Progenitor cell of endocrine pancreas (in vitro differentiated cells): ENCODE results near the gene BICD1. TPM values are rescaled to one million over a fixed set of nuclear protein-coding genes. Genes with fewer than 3 reads are reported as not detected.

Source experiments
- DNase-seq: peaks from one replicate; pipeline ENCODE4 v3.0.0; 2021; ENCODE audit warnings: low spot score; ENCODE audit not compliant: unreplicated experiment
- H3K27ac Mint-ChIP-seq: 2 replicates; pipeline ENCODE4 v1.8.0; 2021; ENCODE audit warnings: mild to moderate bottlenecking, moderate library complexity, mixed read lengths
- H3K27me3 Mint-ChIP-seq: 2 replicates; pipeline ENCODE4 v1.8.0; 2021; ENCODE audit warnings: mixed read lengths
- H3K36me3 Mint-ChIP-seq: 2 replicates; pipeline ENCODE4 v1.8.0; 2022; ENCODE audit warnings: mixed read lengths; ENCODE audit not compliant: insufficient read depth
- H3K4me1 Mint-ChIP-seq: 2 replicates; pipeline ENCODE4 v1.8.0; 2021; ENCODE audit warnings: low read depth, mixed read lengths
- H3K4me3 Mint-ChIP-seq: 2 replicates; pipeline ENCODE4 v1.8.0; 2021; ENCODE audit warnings: low read depth, mild to moderate bottlenecking, moderate library complexity, mixed read lengths
- H3K9me3 Mint-ChIP-seq: 2 replicates; pipeline ENCODE4 v1.8.0; 2021; ENCODE audit warnings: low read depth, mixed read lengths
- total RNA-seq: library from RNA; stranded (reverse); gene quantifications from 2 replicates; pipeline ENCODE4 v1.2.1, GENCODE V29; 2021
- TF ChIP-seq, protein P1 (sequence below): fragments of 200-600 bp; sonication (generic); IDR thresholded peaks from one replicate; pipeline ENCODE4 v1.5.0; 2021; ENCODE audit warnings: antibody characterized with exemption, mild to moderate bottlenecking; ENCODE audit not compliant: unreplicated experiment

BICD1 gene
- total RNA-seq, 1 donor from 2014 or later: 88.4 TPM

DNA sequence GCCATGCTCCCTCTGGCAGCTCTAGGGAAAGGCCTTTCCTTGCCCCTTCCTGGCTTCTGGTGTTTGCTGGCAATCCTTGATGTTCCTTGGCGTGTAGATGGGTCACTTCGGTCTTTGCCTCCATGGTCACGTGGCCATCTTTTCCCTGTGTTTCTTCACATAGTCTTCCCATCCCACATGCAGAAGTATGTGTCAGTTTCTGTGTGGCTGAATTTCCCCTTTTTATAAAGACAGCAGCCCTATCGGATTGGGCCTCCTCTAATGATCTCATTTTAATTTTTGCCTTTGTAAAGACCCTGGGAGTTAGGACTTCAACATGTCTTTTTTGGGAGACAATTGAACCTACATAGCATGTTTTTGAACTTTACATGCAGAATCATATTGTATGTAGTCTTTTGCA, 185.5 kb downstream of the BICD1 start:
- H3K4me3 Mint-ChIP-seq: no peak overlapping the region
- no peaks in the 10 kb centered on the region for H3K27me3 Mint-ChIP-seq
- TF ChIP-seq, protein P1, sequence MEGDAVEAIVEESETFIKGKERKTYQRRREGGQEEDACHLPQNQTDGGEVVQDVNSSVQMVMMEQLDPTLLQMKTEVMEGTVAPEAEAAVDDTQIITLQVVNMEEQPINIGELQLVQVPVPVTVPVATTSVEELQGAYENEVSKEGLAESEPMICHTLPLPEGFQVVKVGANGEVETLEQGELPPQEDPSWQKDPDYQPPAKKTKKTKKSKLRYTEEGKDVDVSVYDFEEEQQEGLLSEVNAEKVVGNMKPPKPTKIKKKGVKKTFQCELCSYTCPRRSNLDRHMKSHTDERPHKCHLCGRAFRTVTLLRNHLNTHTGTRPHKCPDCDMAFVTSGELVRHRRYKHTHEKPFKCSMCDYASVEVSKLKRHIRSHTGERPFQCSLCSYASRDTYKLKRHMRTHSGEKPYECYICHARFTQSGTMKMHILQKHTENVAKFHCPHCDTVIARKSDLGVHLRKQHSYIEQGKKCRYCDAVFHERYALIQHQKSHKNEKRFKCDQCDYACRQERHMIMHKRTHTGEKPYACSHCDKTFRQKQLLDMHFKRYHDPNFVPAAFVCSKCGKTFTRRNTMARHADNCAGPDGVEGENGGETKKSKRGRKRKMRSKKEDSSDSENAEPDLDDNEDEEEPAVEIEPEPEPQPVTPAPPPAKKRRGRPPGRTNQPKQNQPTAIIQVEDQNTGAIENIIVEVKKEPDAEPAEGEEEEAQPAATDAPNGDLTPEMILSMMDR: no peak
- H3K9me3 Mint-ChIP-seq: peaks cover 5% of the 10 kb centered on the region
- H3K4me1 Mint-ChIP-seq: peaks cover 11% of the 10 kb centered on the region
- peaks cover 9% of the 10 kb centered on the region for H3K36me3 Mint-ChIP-seq
- DNase-seq: no peak
- no peak overlapping the region for H3K27ac Mint-ChIP-seq

DNA sequence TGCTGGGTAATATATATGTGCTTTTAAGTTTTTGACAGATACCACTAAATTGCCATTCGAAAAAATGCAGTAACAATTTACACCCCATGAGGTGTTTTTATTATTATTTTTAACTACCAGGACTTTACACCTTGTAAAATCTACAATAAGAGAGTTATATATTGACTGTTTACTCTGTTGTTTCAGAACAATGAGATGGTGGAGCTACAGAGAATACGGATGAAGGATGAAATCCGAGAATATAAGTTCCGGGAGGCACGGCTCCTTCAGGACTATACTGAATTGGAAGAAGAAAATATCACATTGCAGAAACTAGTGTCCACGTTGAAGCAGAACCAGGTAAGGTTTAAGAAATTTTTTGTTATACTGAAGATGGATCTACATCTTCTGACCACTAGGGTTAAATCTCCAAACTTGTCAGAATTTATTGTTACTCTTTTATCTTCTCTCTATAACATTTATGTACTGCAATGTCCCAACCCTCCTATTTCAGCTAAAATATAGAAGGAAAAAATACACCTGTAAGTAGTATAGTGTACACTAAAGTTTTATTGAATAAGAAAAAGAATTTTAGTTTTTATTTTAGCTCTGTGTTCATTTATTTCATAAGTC, 187.3 kb downstream of the BICD1 start:
- Mint-ChIP-seq H3K36me3 (peaks cover 7% of the 10 kb centered on the region), H3K4me1 (peaks cover 11% of the 10 kb centered on the region), H3K9me3 (peaks cover 3% of the 10 kb centered on the region), H3K27me3 (no peaks in the 10 kb centered on the region), H3K27ac (no peak overlapping the region), H3K4me3 (no peak overlapping the region)
- TF ChIP-seq, protein P1: no peak
- DNase-seq: no peak

DNA sequence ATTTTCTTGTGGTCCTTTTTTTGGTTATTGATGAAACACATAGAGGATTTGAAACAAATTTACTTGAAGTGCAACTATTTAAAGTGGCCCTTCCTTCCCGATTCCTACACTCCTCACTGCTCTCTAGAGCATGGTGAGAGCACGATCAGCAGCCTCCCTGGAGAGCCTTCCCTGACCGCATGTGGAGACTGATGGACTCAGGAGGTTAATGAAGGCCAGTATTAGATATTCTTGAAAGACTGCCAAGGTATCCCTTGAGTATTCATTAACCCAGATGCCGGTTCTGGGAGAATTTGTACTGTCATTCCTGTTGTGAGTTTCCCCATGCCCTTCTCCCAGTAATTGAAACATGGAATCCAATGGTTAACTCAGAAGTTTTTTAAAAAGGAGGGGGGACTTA, 189.9 kb downstream of the BICD1 start:
- Mint-ChIP-seq H3K27me3 (no peaks in the 10 kb centered on the region), H3K4me1 (peaks cover 7% of the 10 kb centered on the region), H3K4me3 (no peak overlapping the region), H3K36me3 (peaks cover 13% of the 10 kb centered on the region), H3K27ac (peak overlapping the region; percentile 19), H3K9me3 (no peaks in the 10 kb centered on the region)
- TF ChIP-seq, protein P1: no peak
- DNase-seq: no peak

DNA sequence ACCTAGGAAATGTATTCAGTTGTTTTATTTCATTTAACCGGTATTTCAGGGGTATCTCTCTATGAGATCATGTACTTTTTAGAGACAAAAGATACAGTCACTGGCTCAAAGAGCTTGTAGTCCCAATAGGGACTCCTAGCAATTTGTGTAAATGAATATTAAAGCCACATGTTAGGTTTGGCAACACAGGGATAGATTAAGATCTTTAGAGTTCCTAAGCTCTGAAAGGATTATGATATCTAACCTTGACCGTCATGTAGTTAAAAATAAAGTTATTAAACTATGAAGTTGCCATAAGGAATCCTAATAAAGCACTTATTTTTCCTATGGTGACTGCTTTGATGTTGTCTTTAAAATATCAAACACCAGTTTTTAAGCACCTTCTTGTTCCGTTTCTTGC, 192.3 kb downstream of the BICD1 start:
- Mint-ChIP-seq H3K4me1 (peaks cover 7% of the 10 kb centered on the region), H3K36me3 (peaks cover 12% of the 10 kb centered on the region), H3K27ac (no peak overlapping the region), H3K27me3 (no peaks in the 10 kb centered on the region), H3K4me3 (no peak overlapping the region), H3K9me3 (no peaks in the 10 kb centered on the region)
- DNase-seq: no peak
- TF ChIP-seq, protein P1: no peak

DNA sequence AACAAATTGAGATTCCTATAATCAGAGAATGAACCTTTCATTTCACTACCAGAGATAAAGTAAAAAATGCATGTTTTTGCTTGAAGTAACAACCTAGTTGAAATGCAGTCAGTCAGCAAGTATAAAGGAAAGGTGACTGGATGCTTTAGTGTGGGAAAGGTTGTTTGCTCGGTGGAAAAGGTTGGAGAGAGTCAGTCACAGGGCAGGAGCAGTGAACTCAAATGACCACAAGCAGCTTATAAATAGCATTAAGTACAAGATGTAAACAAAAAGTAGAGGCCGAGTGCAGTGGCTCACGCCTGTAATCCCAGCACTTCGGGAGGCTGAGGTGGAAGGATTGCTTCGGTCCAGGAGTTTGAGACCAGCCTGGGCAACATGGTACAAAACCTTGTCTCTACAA, 194.6 kb downstream of the BICD1 start:
- Mint-ChIP-seq H3K9me3 (no peaks in the 10 kb centered on the region), H3K27me3 (no peaks in the 10 kb centered on the region)

More for the DNA sequence above, 194.6 kb downstream of the BICD1 start:
- Mint-ChIP-seq H3K27ac (peak overlapping the region; percentile 23), H3K4me1 (peaks cover 7% of the 10 kb centered on the region), H3K4me3 (no peak overlapping the region), H3K36me3 (peaks cover 15% of the 10 kb centered on the region)
- DNase-seq: no peak
- TF ChIP-seq, protein P1: no peak
